GM21528 (cell line): Measurements from ENCODE around the gene MSLN.
"Not testable (repeated sequence)": the region's sequence is repeated elsewhere in the genome, so short reads cannot be mapped to it uniquely, and the experiment has no call there.

ENCODE experiments used
- ATAC-seq: cut with Tn5 transposase; IDR thresholded peaks from one replicate; pipeline ENCODE4 v1.9.1; 2021; ENCODE audit warnings: mild to moderate bottlenecking, moderate library complexity; ENCODE audit not compliant: unreplicated experiment, low FRiP score

MSLN gene

GRCh38 chr16:770411-770810 lies 9.9 kb downstream of the MSLN start:
- ATAC-seq = no peak

- no peak for ATAC-seq
These were observed 12.4 kb downstream of the MSLN start for GRCh38 chr16:772959-773358.

- ATAC-seq = no peak
These were observed 13.8 kb downstream of the MSLN start for GRCh38 chr16:774086-775001.

- no peak for ATAC-seq
These were observed 14.8 kb downstream of the MSLN start for GRCh38 chr16:775236-775796.

GRCh38 chr16:776298-776697 lies 15.8 kb downstream of the MSLN start:
- not testable (repeated sequence) for ATAC-seq

GRCh38 chr16:776824-777223 lies 16.3 kb downstream of the MSLN start:
- no peak for ATAC-seq

- ATAC-seq = no peak
These were observed 17.3 kb downstream of the MSLN start for GRCh38 chr16:777826-778225.

GRCh38 chr16:778447-778846 lies 17.9 kb downstream of the MSLN start:
- ATAC-seq = no peak

- no peak for ATAC-seq
These were observed 18.5 kb downstream of the MSLN start for GRCh38 chr16:778909-779527.

GRCh38 chr16:779561-779960 lies 19.0 kb downstream of the MSLN start:
- no peak for ATAC-seq

- ATAC-seq = no peak
These were observed 19.8 kb downstream of the MSLN start for GRCh38 chr16:780296-780695.

- ATAC-seq = no peak
These were observed 20.9 kb downstream of the MSLN start for GRCh38 chr16:781346-782010.

GRCh38 chr16:782258-782657 lies 21.7 kb downstream of the MSLN start:
- no peak for ATAC-seq

GRCh38 chr16:782766-783403 lies 22.4 kb downstream of the MSLN start:
- ATAC-seq = no peak

GRCh38 chr16:783404-784161 lies 23.0 kb downstream of the MSLN start:
- ATAC-seq = no peak

GRCh38 chr16:784431-784830 lies 23.9 kb downstream of the MSLN start:
- no peak for ATAC-seq

- no peak for ATAC-seq
These were observed 25.3 kb downstream of the MSLN start for GRCh38 chr16:785563-786535.

GRCh38 chr16:787321-787966 lies 26.9 kb downstream of the MSLN start:
- peak; percentile 4 for ATAC-seq
